Central memory CD8-positive, alpha-beta T cell (primary cell): ENCODE measurements around the gene ZNF429.
A peak's percentile ranks its signal among the peaks of the same experiment; 100 is the strongest.
"Not testable (repeated sequence)": the region's sequence is repeated elsewhere in the genome, so short reads cannot be mapped to it uniquely, and the experiment has no call there.

Experiments
- ATAC-seq: fragments of 150-1000 bp; cut with Tn5 transposase; replicated peaks from 2 replicates; pipeline ENCODE4 v1.10.0; 2022; ENCODE audit warnings: mild to moderate bottlenecking, moderate FRiP score, moderate number of reproducible peaks; ENCODE audit not compliant: poor library complexity, severe bottlenecking; ENCODE audit errors: extremely low read depth
- DNase-seq, 2 donors: peaks; one replicate each; pipeline ENCODE4 v3.0.0; 2021; ENCODE audit warnings: low spot score in 2 of 2
- H3K27ac Mint-ChIP-seq: one replicate; pipeline ENCODE4 v1.8.0; 2022; ENCODE audit warnings: low read depth, mild to moderate bottlenecking, moderate library complexity, mixed read lengths
- H3K27me3 Mint-ChIP-seq: one replicate; pipeline ENCODE4 v1.8.0; 2022; ENCODE audit warnings: mixed read lengths
- H3K36me3 Mint-ChIP-seq: one replicate; pipeline ENCODE4 v1.8.0; 2022; ENCODE audit warnings: mild to moderate bottlenecking, moderate library complexity, mixed read lengths; ENCODE audit not compliant: insufficient read depth
- H3K4me1 Mint-ChIP-seq: one replicate; pipeline ENCODE4 v1.8.0; 2022; ENCODE audit warnings: mixed read lengths
- H3K4me3 Mint-ChIP-seq: one replicate; pipeline ENCODE4 v1.8.0; 2022; ENCODE audit warnings: mild to moderate bottlenecking, moderate library complexity, mixed read lengths
- H3K9me3 Mint-ChIP-seq: one replicate; pipeline ENCODE4 v1.8.0; 2022; ENCODE audit warnings: mixed read lengths

The ZNF429 gene

GRCh38 chr19:21505459-21506451 lies at the start of gene ZNF429:
Gene ZNF429 (plus strand): TSS chr19:21505602. CDS start chr19:21505772, 170 bp downstream.
- Mint-ChIP-seq H3K27me3 (no peaks in the 10 kb centered on the region), H3K9me3 (no peaks in the 10 kb centered on the region), H3K27ac (peak within 1 kb of the TSS; percentile 100), H3K4me3 (peak within 1 kb of the TSS; percentile 100), H3K4me1 (peaks cover 32% of the 10 kb centered on the region), H3K36me3 (peaks cover 5% of the 10 kb centered on the region)
- DNase-seq (peak; percentile 76 to 88), ATAC-seq (peak; percentile 100)

GRCh38 chr19:21460686-21461085 lies 44.7 kb upstream of the ZNF429 start:
- H3K4me1 Mint-ChIP-seq: no peaks in the 10 kb centered on the region
- peaks cover 2% of the 10 kb centered on the region for H3K36me3 Mint-ChIP-seq
- H3K27me3 Mint-ChIP-seq: peaks cover 20% of the 10 kb centered on the region
- no peak overlapping the region for H3K4me3 Mint-ChIP-seq
- H3K9me3 Mint-ChIP-seq: peaks cover 6% of the 10 kb centered on the region
- DNase-seq (no peak), ATAC-seq (no peak)
- no peak overlapping the region for H3K27ac Mint-ChIP-seq

DNA sequence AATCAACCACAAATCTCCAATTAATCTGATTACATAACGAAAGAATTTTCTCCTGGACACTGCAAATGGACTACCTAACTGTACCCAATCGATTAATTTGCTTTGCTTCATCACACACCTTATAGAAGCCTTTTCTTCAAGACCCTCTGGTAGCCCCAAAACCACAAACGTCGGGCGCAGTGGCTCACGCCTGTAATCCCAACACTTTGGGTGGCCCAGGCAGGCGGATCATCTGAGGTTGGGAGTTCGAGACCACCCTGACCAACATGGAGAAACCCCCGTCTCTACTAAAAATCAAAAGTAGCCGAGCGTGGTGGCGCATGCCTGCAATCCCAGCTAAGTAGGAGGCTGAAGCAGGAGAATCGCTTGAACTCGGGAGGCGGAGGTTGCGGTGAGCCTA lies 42.9 kb upstream of the ZNF429 start:
- Mint-ChIP-seq H3K27me3 (peaks cover 20% of the 10 kb centered on the region), H3K4me3 (no peak overlapping the region), H3K9me3 (peaks cover 4% of the 10 kb centered on the region), H3K27ac (no peak overlapping the region), H3K4me1 (no peaks in the 10 kb centered on the region), H3K36me3 (peaks cover 2% of the 10 kb centered on the region)
- DNase-seq (no peak), ATAC-seq (no peak)

GRCh38 chr19:21463449-21464105 lies 41.8 kb upstream of the ZNF429 start:
- Mint-ChIP-seq H3K36me3 (peaks cover 2% of the 10 kb centered on the region), H3K4me3 (peak overlapping the region; percentile 75), H3K4me1 (no peaks in the 10 kb centered on the region), H3K9me3 (no peaks in the 10 kb centered on the region), H3K27ac (no peak overlapping the region), H3K27me3 (peaks cover 20% of the 10 kb centered on the region)
- ATAC-seq (peak; percentile 67), DNase-seq (no peak)

GRCh38 chr19:21466627-21467026 lies 38.8 kb upstream of the ZNF429 start:
- no peaks in the 10 kb centered on the region for H3K4me1 Mint-ChIP-seq
- peaks cover 20% of the 10 kb centered on the region for H3K27me3 Mint-ChIP-seq
- DNase-seq (no peak), ATAC-seq (no peak)
- no peaks in the 10 kb centered on the region for H3K9me3 Mint-ChIP-seq
- no peak overlapping the region for H3K4me3 Mint-ChIP-seq
- no peak overlapping the region for H3K27ac Mint-ChIP-seq
- H3K36me3 Mint-ChIP-seq: no peaks in the 10 kb centered on the region

DNA sequence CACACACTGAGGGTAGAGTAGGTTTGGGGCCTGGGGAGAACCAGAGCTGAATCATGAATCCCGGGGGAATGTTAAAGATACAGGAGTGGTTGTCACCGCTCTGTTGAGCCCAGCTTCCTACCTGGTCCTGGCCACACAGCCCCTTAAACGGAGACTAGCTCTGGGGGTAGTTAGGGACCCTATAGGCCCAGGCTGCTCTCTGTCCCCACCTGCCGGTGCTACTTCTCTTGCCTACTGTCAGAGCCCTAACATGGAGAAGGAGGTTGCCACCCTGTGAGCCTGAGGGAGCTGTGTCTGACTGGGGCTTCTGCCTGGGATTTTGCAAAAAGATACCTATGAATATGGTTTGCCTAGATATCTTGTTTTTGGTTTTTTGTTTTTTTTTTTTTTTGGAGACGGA lies 36.6 kb upstream of the ZNF429 start:
- peaks cover 13% of the 10 kb centered on the region for H3K27me3 Mint-ChIP-seq
- peak overlapping the region; percentile 22 for H3K27ac Mint-ChIP-seq
- H3K9me3 Mint-ChIP-seq: no peaks in the 10 kb centered on the region
- no peak for DNase-seq
- no peaks in the 10 kb centered on the region for H3K36me3 Mint-ChIP-seq
- H3K4me3 Mint-ChIP-seq: no peak overlapping the region
- no peak for ATAC-seq
- H3K4me1 Mint-ChIP-seq: no peaks in the 10 kb centered on the region

DNA sequence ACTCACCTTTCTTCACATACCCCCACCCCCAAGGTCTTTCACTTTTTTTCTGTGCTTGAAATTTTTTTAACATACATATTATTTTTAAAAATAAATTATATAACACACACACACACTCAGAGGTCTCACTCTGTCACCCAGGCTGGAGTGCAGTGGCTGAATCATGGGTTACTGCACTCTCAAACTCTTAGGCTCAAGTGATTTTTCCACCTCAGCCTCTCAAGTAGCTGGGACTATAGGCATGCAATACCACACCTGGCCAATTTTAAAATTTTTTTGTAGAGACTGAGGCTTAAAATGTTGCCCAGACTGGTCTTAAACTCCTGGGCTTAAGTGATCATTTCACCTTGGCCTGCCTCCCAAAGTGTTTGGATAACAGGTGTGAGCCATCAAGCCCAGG lies 32.9 kb upstream of the ZNF429 start:
- DNase-seq (no peak), ATAC-seq (no peak)
- Mint-ChIP-seq H3K4me1 (no peaks in the 10 kb centered on the region), H3K4me3 (no peak overlapping the region), H3K36me3 (no peaks in the 10 kb centered on the region), H3K9me3 (no peaks in the 10 kb centered on the region), H3K27ac (no peak overlapping the region), H3K27me3 (no peaks in the 10 kb centered on the region)

DNA sequence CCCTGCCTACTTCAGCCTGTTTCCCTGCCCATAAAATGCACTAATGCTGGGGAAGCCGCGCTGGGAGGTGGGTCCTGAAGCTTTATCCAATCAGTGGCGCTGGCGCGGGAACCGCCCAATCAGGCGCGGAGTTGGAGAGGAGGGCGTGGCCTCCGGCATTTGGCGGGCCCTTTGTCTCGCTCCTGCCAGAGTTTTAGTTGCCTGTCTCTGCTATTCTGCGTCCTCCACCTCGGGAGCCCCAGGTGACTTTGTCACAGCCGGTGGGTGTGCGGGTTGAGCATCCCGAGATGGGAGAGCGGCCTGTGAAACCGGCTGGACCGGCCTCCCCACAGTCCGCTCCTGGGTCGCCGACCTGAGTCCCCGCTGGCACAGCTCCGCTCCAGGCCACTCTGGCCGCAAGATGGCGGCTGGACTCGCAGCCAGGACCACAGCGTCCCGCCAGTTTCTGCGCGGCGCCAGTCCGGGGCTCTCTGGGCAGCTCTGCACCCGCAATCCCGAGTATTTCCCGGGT lies 30.7 kb upstream of the ZNF429 start:
- peak overlapping the region; percentile 42 for H3K4me3 Mint-ChIP-seq
- DNase-seq (peak; percentile 51 to 60), ATAC-seq (peak; percentile 84)
- H3K9me3 Mint-ChIP-seq: no peaks in the 10 kb centered on the region
- no peaks in the 10 kb centered on the region for H3K27me3 Mint-ChIP-seq
- H3K27ac Mint-ChIP-seq: no peak overlapping the region
- no peaks in the 10 kb centered on the region for H3K36me3 Mint-ChIP-seq
- H3K4me1 Mint-ChIP-seq: no peaks in the 10 kb centered on the region

DNA sequence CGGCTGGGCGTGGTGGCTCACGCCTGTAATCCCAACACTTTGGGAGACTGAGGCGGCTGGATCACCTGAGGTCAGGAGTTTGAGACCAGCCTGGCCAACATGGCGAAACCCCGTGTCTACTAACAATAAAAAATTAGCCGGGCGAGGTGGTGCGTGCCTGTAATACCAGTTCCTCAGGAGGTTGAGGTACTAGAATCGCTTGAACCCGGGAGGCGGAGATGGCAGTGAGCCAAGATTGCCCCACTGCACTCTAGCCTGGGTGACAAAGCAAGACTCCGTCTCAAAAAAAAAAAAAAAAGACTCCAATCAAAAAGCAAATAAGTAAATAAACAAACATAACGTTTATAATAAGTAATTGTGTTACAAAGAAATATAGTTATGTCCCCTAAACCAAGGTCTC lies 23.0 kb upstream of the ZNF429 start:
- not testable (repeated sequence) for H3K4me3 Mint-ChIP-seq

DNA sequence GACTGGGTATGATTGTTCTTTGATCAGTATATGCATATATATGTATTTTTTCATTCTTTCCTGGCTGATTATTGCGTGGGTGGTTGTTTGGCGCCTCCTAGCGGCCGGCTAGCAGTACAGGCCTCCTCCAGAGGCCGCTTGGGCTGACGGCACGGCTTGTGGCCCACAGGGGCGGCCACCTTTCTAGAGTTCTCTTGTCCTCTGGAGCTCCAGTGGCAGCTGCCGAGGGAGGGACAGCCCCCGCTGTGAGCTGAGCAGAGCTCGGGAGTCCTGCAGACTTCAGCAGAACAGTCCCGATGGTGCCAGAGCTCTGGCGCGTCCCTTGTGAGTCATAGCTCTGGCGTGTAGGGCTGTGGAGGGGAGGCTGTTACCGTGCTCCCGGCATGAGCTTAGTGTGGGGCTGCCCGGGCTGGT lies 22.5 kb upstream of the ZNF429 start:
- H3K27ac Mint-ChIP-seq: no peak overlapping the region
- ATAC-seq: peak; percentile 85
- H3K9me3 Mint-ChIP-seq: no peaks in the 10 kb centered on the region
- peak; percentile 66 for DNase-seq
- peaks cover 11% of the 10 kb centered on the region for H3K4me1 Mint-ChIP-seq
- H3K36me3 Mint-ChIP-seq: peaks cover 5% of the 10 kb centered on the region
- H3K4me3 Mint-ChIP-seq: peak overlapping the region; percentile 47
- H3K27me3 Mint-ChIP-seq: no peaks in the 10 kb centered on the region

More for the DNA sequence above, 23.0 kb upstream of the ZNF429 start:
- H3K9me3 Mint-ChIP-seq, DNase-seq, H3K27ac Mint-ChIP-seq, H3K36me3 Mint-ChIP-seq, H3K27me3 Mint-ChIP-seq, ATAC-seq: not testable (repeated sequence)
- peaks cover 11% of the 10 kb centered on the region for H3K4me1 Mint-ChIP-seq

DNA sequence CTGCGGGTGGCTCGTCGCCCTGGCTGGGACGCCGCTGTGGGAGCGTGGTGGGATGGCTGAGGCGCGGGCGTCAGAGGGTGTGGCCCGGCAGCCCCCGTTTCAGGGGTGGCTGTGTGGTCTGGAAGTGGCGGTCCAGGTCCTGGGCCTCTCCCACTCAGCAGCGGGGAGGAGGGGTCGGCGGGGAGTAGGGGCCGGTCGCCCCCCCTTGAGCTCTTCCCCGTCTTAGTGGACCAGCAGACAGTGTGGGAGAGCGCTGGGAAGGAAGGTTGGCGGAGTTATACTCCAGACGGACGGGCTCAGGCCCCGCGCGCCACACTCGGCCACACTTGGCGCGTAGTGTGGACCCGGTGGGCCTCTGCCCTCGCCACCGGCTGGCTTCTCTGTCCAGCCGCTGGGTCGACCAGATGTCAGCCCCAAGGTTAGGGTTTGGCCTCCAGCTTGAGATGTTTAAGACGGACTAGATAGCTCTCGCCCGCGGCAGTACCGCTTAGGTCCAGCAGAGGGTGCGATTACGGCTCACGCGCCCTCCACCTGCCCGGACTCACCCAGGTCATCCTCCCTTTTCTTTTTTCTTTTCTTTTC lies 21.7 kb upstream of the ZNF429 start:
- peaks cover 11% of the 10 kb centered on the region for H3K4me1 Mint-ChIP-seq
- H3K9me3 Mint-ChIP-seq: no peaks in the 10 kb centered on the region
- DNase-seq (peak; percentile 59 to 60), ATAC-seq (peak; percentile 63)
- H3K27ac Mint-ChIP-seq: no peak overlapping the region
- H3K4me3 Mint-ChIP-seq: peak overlapping the region; percentile 47
- peaks cover 5% of the 10 kb centered on the region for H3K36me3 Mint-ChIP-seq
- H3K27me3 Mint-ChIP-seq: no peaks in the 10 kb centered on the region

GRCh38 chr19:21484631-21485030 lies 20.8 kb upstream of the ZNF429 start:
- ATAC-seq (no peak), DNase-seq (no peak)
- no peak overlapping the region for H3K27ac Mint-ChIP-seq
- no peaks in the 10 kb centered on the region for H3K27me3 Mint-ChIP-seq
- no peaks in the 10 kb centered on the region for H3K9me3 Mint-ChIP-seq
- peaks cover 11% of the 10 kb centered on the region for H3K4me1 Mint-ChIP-seq
- H3K36me3 Mint-ChIP-seq: peaks cover 5% of the 10 kb centered on the region
- H3K4me3 Mint-ChIP-seq: no peak overlapping the region
